NCI-H187 treated with DMSO at 0.1 percent for 48 hours (cell line): ENCODE results near the gene ELK3.

Experiments used
- DNase-seq: peaks from one replicate; lab custom pipeline; 2025; lab: John Stamatoyannopoulos, UW

The ELK3 gene

GRCh38 chr12:96189781-96190180 is 4.4 kb upstream of the ELK3 start:
- DNase-seq: no peak

GRCh38 chr12:96190413-96191108 is 3.6 kb upstream of the ELK3 start:
- no peak for DNase-seq

GRCh38 chr12:96192926-96193573 is 1.1 kb upstream of the ELK3 start:
- no peak for DNase-seq

GRCh38 chr12:96194576-96194889 is 358 bp downstream of the ELK3 start:
- no peak for DNase-seq

GRCh38 chr12:96194971-96195844 is 1.0 kb downstream of the ELK3 start:
- DNase-seq: no peak

- no peak for DNase-seq
These were observed 1.8 kb downstream of the ELK3 start for GRCh38 chr12:96195845-96196451.

- no peak for DNase-seq
These were observed 2.6 kb downstream of the ELK3 start for GRCh38 chr12:96196781-96197180.

- no peak for DNase-seq
These were observed 3.5 kb downstream of the ELK3 start for GRCh38 chr12:96197503-96198272.

GRCh38 chr12:96198965-96199364 is 4.8 kb downstream of the ELK3 start:
- DNase-seq: no peak

GRCh38 chr12:96199464-96199863 is 5.3 kb downstream of the ELK3 start:
- no peak for DNase-seq

GRCh38 chr12:96201272-96202227 is 7.4 kb downstream of the ELK3 start:
- no peak for DNase-seq

- no peak for DNase-seq
These were observed 10.2 kb downstream of the ELK3 start for GRCh38 chr12:96204381-96204780.

- no peak for DNase-seq
These were observed 11.7 kb downstream of the ELK3 start for GRCh38 chr12:96205908-96206307.

- no peak for DNase-seq
These were observed 12.9 kb downstream of the ELK3 start for GRCh38 chr12:96206936-96207662.

- no peak for DNase-seq
These were observed 14.2 kb downstream of the ELK3 start for GRCh38 chr12:96208346-96208745.

- no peak for DNase-seq
These were observed 14.8 kb downstream of the ELK3 start for GRCh38 chr12:96208801-96209549.

GRCh38 chr12:96210376-96211055 is 16.3 kb downstream of the ELK3 start:
- no peak for DNase-seq

GRCh38 chr12:96211988-96212387 is 17.8 kb downstream of the ELK3 start:
- DNase-seq: no peak
